ENCODE measurements around the gene RMDN3. TPM values are rescaled to one million over a fixed set of nuclear protein-coding genes. Genes with fewer than 3 reads are reported as not detected.

The RMDN3 gene
- total and polyA plus RNA-seq, 2 experiments from 2014 or later: 26.0 to 46.8 TPM

- H2AFZ ChIP-seq: no peak overlapping the region
- H4K20me1 ChIP-seq (ENCODE audit: insufficient read depth, poor library complexity, severe bottlenecking): no peaks in the 10 kb centered on the region
- 96% methylated on average over 12 of the region's 12 CpGs for WGBS (ENCODE audit: low lambda C conversion rate, missing lambda C conversion rate)
- H3K4me2 ChIP-seq: no peak overlapping the region
- no peaks in the 10 kb centered on the region for H3K9me2 ChIP-seq (replicated peaks; ENCODE audit: insufficient read depth)
- no peak overlapping the region for H3K4me3 ChIP-seq
- no peaks in the 10 kb centered on the region for H3K27me3 ChIP-seq
- peaks cover 39% of the 10 kb centered on the region for H3K79me2 ChIP-seq
- H3K4me1 ChIP-seq (ENCODE audit: insufficient read depth): peaks cover 22% of the 10 kb centered on the region
- DNase-seq (ENCODE audit: low spot score): no peak
- H3K27ac ChIP-seq: no peak overlapping the region
- H3K9me3 ChIP-seq (ENCODE audit: low read depth): no peaks in the 10 kb centered on the region
- no peaks in the 10 kb centered on the region for H3K36me3 ChIP-seq (replicated peaks; ENCODE audit: insufficient read depth, low read depth)
- TF ChIP-seq EZH2 (IDR thresholded peaks at IDR 0.05; ENCODE audit: borderline replicate concordance) (no peak), EZH2phosphoT487 (IDR thresholded peaks at IDR 0.05; ENCODE audit: low read depth, severe bottlenecking, unreplicated experiment) (no peak)
- TF ChIP-seq, protein P1, sequence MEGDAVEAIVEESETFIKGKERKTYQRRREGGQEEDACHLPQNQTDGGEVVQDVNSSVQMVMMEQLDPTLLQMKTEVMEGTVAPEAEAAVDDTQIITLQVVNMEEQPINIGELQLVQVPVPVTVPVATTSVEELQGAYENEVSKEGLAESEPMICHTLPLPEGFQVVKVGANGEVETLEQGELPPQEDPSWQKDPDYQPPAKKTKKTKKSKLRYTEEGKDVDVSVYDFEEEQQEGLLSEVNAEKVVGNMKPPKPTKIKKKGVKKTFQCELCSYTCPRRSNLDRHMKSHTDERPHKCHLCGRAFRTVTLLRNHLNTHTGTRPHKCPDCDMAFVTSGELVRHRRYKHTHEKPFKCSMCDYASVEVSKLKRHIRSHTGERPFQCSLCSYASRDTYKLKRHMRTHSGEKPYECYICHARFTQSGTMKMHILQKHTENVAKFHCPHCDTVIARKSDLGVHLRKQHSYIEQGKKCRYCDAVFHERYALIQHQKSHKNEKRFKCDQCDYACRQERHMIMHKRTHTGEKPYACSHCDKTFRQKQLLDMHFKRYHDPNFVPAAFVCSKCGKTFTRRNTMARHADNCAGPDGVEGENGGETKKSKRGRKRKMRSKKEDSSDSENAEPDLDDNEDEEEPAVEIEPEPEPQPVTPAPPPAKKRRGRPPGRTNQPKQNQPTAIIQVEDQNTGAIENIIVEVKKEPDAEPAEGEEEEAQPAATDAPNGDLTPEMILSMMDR (IDR thresholded peaks at IDR 0.05; ENCODE audit: poor library complexity): no peak
Measured at GRCh38 chr15:40751745-40752144, 3.3 kb downstream of the RMDN3 start.

GRCh38 chr15:40750885-40751284 lies 4.2 kb downstream of the RMDN3 start:
- H3K27me3 ChIP-seq: no peaks in the 10 kb centered on the region
- no peaks in the 10 kb centered on the region for H4K20me1 ChIP-seq (ENCODE audit: insufficient read depth, poor library complexity, severe bottlenecking)
- no peaks in the 10 kb centered on the region for H3K9me2 ChIP-seq (replicated peaks; ENCODE audit: insufficient read depth)
- H3K79me2 ChIP-seq: peaks cover 40% of the 10 kb centered on the region
- no peak for TF ChIP-seq EZH2phosphoT487 (IDR thresholded peaks at IDR 0.05; ENCODE audit: low read depth, severe bottlenecking, unreplicated experiment)
- TF ChIP-seq, protein P1 (IDR thresholded peaks at IDR 0.05; ENCODE audit: poor library complexity): no peak
- no peak for TF ChIP-seq EZH2 (IDR thresholded peaks at IDR 0.05; ENCODE audit: borderline replicate concordance)
- H3K4me3 ChIP-seq: no peak overlapping the region
- H3K36me3 ChIP-seq (replicated peaks; ENCODE audit: insufficient read depth, low read depth): no peaks in the 10 kb centered on the region
- 84% methylated on average over 4 of the region's 4 CpGs for WGBS (ENCODE audit: low lambda C conversion rate, missing lambda C conversion rate)
- peak overlapping the region; percentile 2 for H3K27ac ChIP-seq
- no peak overlapping the region for H2AFZ ChIP-seq
- peaks cover 22% of the 10 kb centered on the region for H3K4me1 ChIP-seq (ENCODE audit: insufficient read depth)
- no peaks in the 10 kb centered on the region for H3K9me3 ChIP-seq (ENCODE audit: low read depth)
- H3K4me2 ChIP-seq: no peak overlapping the region
- DNase-seq (ENCODE audit: low spot score): no peak

DNA sequence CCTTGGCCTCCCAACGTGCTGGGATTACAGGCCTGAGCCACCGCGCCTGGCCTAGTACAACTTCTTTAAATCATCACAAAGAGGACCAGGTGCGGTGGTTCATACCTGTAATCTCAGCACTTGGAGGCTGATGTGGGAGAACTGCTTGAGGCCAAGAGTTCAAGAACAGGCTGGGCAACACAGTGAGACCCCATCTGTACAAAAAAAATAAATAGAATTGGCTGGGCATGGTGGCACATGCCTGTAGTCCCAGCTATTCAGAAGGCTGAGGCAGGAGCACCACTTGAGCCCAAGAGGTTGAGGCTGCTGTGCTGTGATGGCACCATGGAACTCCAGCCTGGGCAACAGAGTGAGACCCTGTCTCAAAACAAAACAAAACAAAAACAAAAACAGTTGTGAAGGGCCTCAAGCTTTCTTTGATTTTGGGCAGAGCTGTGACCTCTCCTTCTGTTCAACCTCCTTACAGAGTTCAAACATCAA lies 5.9 kb downstream of the RMDN3 start:
- Histone ChIP-seq H3K36me3 (replicated peaks; ENCODE audit: insufficient read depth, low read depth) (no peaks in the 10 kb centered on the region), H3K9me3 (ENCODE audit: low read depth) (no peaks in the 10 kb centered on the region), H4K20me1 (ENCODE audit: insufficient read depth, poor library complexity, severe bottlenecking) (no peaks in the 10 kb centered on the region), H3K27ac (no peak overlapping the region), H3K9me2 (replicated peaks; ENCODE audit: insufficient read depth) (no peaks in the 10 kb centered on the region), H3K4me2 (no peak overlapping the region), H3K4me3 (no peak overlapping the region), H3K27me3 (no peaks in the 10 kb centered on the region), H3K4me1 (ENCODE audit: insufficient read depth) (peaks cover 18% of the 10 kb centered on the region), H2AFZ (no peak overlapping the region), H3K79me2 (peaks cover 39% of the 10 kb centered on the region)
- TF ChIP-seq, protein P1 (IDR thresholded peaks at IDR 0.05; ENCODE audit: poor library complexity): no peak
- TF ChIP-seq EZH2phosphoT487 (IDR thresholded peaks at IDR 0.05; ENCODE audit: low read depth, severe bottlenecking, unreplicated experiment) (no peak), EZH2 (IDR thresholded peaks at IDR 0.05; ENCODE audit: borderline replicate concordance) (no peak)
- WGBS (ENCODE audit: low lambda C conversion rate, missing lambda C conversion rate): 94% methylated on average over 4 of the region's 4 CpGs
- DNase-seq (ENCODE audit: low spot score): no peak
